Forelimb muscle (tissue), 1 donor: ENCODE results near the gene MRPS21. TPM values are rescaled to one million over a fixed set of nuclear protein-coding genes. Genes with fewer than 3 reads are reported as not detected.
A peak's percentile ranks its signal among the peaks of the same experiment; 100 is the strongest.
"Not testable (repeated sequence)": the region's sequence is repeated elsewhere in the genome, so short reads cannot be mapped to it uniquely, and the experiment has no call there.

ENCODE experiments used
- DNase-seq: peaks from one replicate; pipeline ENCODE4 v3.0.0-alpha.2; 2013; ENCODE audit warnings: low read depth
- polyA plus RNA-seq: library from polyadenylated mRNA; unstranded; fragments of 120-200 nt; gene quantifications from one replicate; pipeline ENCODE4 v1.2.1, GENCODE V29; 2013; ENCODE audit not compliant: insufficient read length

MRPS21 gene
- polyA plus RNA-seq, 1 donor = 45.4 TPM

- peak; percentile 93 for DNase-seq
These were observed 11.7 kb upstream of the MRPS21 start, which contains the start of gene CIART for GRCh38 chr1:150281758-150282557. TSS of gene CIART (plus strand) at chr1:150282554. CDS start at chr1:150283268, 714 bp downstream.

GRCh38 chr1:150282558-150282958, 11.1 kb upstream of the MRPS21 start:
- DNase-seq = no peak

GRCh38 chr1:150283260-150283659, 10.4 kb upstream of the MRPS21 start:
- no peak for DNase-seq

GRCh38 chr1:150288382-150288781, 5.3 kb upstream of the MRPS21 start:
- no peak for DNase-seq

GRCh38 chr1:150288822-150289221, 4.8 kb upstream of the MRPS21 start:
- no peak for DNase-seq

DNA sequence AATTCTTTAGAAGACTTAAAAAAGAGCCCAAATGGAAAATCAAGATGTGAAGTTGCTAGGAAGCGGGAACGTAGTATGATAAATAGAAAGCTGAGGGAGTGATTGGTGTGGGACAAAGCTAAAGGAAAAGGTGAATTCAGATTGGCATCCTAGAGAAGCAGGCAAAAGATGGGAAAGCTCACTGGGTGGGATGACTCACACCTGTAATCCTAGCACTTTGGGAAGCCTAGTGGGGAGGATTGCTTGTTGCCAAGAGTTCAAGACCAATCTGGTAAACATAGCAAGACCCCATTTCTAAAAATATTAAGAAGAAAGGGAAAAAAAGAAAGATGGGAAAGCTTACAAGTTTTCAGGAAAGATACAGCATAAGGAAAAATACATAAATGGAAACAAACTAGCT, 1.8 kb downstream of the MRPS21 start:
- no peak for DNase-seq

DNA sequence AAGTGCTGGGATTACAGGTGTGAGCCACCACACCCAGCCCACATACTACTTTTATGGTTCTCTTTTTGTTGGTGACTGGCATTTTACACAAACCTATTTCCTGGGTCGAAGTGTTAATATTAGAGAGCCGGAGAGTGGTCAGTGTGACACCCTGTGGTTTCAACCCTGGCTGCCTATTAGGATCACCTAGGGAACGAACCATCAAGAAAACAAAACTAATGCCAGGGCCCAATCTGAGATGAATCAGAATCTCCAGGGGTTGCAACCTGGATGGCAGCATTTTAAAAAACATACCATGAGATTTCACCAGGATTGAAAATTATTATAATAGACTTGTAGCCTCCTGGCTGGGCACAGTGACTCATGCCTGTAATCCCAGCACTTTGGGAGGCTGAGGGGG, 6.1 kb downstream of the MRPS21 start:
- no peak for DNase-seq

DNA sequence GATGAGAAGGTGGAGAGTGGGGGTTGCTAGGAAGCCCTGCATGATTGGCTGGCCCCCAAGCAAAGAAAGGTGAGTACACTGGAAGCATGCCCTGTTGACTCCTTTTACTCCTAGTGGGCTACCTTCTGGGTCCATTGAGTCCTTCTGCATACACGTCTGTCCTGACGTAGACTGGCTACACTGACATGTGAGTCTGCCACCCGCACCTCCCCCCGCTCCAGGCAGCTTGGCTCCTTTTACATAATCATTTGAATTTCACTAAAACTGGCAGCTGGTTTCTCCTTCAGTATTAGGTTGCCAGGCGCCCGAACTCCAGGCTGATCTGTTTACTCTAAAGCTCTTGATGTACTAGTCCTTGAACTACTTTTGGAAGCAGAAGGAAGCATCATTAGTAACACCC, 8.7 kb downstream of the MRPS21 start:
- DNase-seq = no peak

GRCh38 chr1:150302902-150303301, 9.2 kb downstream of the MRPS21 start:
- no peak for DNase-seq

- not testable (repeated sequence) for DNase-seq
These were observed 14.9 kb downstream of the MRPS21 start for GRCh38 chr1:150308585-150308984.

DNA sequence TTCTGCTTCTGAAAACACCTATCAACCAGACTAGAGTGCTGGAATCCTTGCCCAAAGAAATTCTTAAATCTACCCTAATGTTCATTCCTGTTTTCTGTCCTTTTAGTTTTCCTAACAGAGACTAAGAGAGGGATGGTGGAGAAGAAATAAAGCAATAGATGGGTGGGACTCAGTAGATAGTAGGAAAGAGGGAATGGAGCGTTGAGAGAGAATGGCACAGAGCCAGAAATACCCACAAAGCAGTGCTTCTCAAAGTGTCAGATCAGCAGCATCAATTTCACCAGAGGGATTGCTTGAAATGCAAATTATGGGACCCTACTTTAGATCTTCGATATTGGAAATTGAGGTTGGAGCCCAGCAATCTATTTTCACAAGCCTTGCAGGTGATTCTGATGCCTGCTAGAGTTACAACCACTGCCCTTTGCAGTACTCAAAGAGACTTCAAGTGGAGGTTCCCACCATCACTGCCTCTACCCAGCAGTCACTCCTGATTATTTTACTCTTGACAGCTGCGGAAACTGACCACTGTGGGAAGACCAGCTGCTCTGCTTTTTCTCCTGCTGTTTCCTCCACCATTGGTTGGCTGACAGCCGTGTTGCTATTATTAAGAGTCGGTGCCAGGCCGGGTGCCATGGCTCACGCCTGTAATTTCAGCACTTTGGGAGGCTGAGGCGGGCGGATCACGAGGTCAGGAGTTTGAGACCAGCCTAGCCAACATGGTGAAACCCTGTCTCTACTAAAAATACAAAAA, 16.3 kb downstream of the MRPS21 start:
- no peak for DNase-seq

- DNase-seq = no peak
These were observed 18.1 kb downstream of the MRPS21 start for GRCh38 chr1:150311762-150312161.

GRCh38 chr1:150314691-150315090, 21.0 kb downstream of the MRPS21 start:
- not testable (repeated sequence) for DNase-seq

GRCh38 chr1:150320667-150320978, 27.0 kb downstream of the MRPS21 start:
- DNase-seq = no peak

DNA sequence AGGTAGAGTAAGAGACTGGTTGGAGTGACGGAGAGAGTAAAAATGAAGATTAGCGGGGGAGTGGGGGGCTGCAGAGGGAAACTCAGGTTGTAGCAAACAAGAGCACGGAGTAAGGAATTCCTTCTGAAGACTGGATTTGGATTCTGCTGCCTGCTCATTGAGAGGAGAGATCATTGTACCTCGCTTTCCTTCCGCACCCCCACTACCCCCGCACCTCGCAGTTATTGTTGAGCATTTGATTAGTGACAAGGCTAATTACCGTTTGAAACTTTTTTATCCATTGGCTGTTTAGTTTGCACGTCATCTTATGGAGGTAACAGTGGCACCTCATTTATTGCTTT, 28.1 kb downstream of the MRPS21 start:
- no peak for DNase-seq

- no peak for DNase-seq
These were observed 28.6 kb downstream of the MRPS21 start for GRCh38 chr1:150322310-150322709.

DNA sequence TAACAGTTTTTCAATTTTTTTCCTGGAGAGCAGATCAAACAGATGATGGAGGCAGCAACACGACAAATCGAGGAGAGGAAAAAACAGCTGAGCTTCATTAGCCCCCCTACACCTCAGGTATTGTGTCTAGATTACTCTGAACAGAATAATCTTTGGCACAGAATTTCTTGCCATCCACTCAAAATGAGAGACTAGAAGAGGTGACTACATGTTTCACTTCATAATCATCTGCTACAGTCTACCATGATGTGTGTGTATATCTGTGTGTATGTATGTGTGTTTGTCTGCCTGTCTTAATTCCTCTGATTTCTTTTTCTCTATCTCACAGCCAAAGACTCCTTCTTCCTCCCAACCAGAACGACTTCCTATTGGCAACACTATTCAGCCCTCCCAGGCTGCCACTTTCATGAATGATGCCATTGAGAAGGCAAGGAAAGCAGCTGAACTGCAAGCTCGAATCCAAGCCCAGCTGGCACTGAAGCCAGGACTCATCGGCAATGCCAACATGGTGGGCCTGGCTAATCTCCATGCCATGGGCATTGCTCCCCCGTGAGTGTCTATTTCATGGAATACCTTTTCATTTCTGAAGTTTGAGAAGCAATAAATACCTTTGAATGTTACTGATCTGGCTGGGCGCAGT, 39.1 kb downstream of the MRPS21 start:
- no peak for DNase-seq

DNA sequence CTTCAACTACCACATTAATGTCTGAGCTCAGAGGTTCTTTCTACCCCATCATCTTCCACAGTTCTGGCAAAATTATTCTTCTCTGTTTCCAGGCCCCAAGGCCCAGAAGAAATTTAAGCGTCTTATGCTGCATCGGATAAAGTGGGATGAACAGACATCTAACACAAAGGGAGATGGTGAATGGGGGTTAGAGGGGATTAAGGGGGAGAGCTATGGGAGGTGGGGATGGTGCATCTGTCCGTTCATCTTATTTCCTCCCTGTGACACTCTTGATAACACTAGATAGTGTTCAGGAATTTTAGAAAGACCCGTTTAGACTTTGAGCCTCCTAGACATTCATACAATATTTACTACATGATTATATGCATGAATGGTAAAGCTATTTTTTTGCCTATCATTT, 52.7 kb downstream of the MRPS21 start:
- no peak for DNase-seq

GRCh38 chr1:150352866-150353265, 59.2 kb downstream of the MRPS21 start:
- DNase-seq = no peak
